Left ventricle myocardium inferior (tissue), 1 donor: ENCODE measurements around the gene GLT1D1. TPM values are rescaled to one million over a fixed set of nuclear protein-coding genes. Genes with fewer than 3 reads are reported as not detected.

Experiments used
- DNase-seq: peaks from one replicate; pipeline ENCODE4 v3.0.0-alpha.2; 2020
- H3K27ac ChIP-seq: fragments of 200-600 bp; replicated peaks from 2 replicates; pipeline ENCODE4 v1.8.0; 2021
- H3K27me3 ChIP-seq: fragments of 200-600 bp; 2 replicates; pipeline ENCODE4 v1.8.0; 2021; ENCODE audit warnings: low read depth
- H3K36me3 ChIP-seq: fragments of 200-600 bp; 2 replicates; pipeline ENCODE4 v1.8.0; 2021
- H3K4me1 ChIP-seq: fragments of 200-600 bp; 2 replicates; pipeline ENCODE4 v1.8.0; 2021
- H3K4me3 ChIP-seq: fragments of 200-600 bp; 2 replicates; pipeline ENCODE4 v1.8.0; 2021; ENCODE audit warnings: mild to moderate bottlenecking, moderate library complexity
- H3K9me3 ChIP-seq: fragments of 200-600 bp; replicated peaks from 2 replicates; pipeline ENCODE4 v1.8.0; 2021
- intact Hi-C: fragments of 100-400 bp; cut with micrococcal nuclease; formaldehyde crosslinking; loops from one replicate; pipeline ENCODE4 v1.11.0; 2022
- total RNA-seq: library from RNA; stranded (reverse); fragmentation: NEBNext Ultra II Directional; extraction: Animal tissue kit (Norgen Biotek cat#: 25700); gene quantifications from one replicate; pipeline ENCODE4 v1.2.1, GENCODE V29; 2021
- TF ChIP-seq, protein P1 (sequence below): fragments of 200-600 bp; IDR thresholded peaks from 2 replicates; pipeline ENCODE4 v1.8.0; 2021; ENCODE audit warnings: antibody characterized with exemption, mild to moderate bottlenecking, borderline replicate concordance
- donor health status: DM: no; HTN: yes; CAD: no; lungs with severe emphysema.

GLT1D1 gene
- total RNA-seq, 1 donor from 2014 or later: 11.8 TPM

DNA sequence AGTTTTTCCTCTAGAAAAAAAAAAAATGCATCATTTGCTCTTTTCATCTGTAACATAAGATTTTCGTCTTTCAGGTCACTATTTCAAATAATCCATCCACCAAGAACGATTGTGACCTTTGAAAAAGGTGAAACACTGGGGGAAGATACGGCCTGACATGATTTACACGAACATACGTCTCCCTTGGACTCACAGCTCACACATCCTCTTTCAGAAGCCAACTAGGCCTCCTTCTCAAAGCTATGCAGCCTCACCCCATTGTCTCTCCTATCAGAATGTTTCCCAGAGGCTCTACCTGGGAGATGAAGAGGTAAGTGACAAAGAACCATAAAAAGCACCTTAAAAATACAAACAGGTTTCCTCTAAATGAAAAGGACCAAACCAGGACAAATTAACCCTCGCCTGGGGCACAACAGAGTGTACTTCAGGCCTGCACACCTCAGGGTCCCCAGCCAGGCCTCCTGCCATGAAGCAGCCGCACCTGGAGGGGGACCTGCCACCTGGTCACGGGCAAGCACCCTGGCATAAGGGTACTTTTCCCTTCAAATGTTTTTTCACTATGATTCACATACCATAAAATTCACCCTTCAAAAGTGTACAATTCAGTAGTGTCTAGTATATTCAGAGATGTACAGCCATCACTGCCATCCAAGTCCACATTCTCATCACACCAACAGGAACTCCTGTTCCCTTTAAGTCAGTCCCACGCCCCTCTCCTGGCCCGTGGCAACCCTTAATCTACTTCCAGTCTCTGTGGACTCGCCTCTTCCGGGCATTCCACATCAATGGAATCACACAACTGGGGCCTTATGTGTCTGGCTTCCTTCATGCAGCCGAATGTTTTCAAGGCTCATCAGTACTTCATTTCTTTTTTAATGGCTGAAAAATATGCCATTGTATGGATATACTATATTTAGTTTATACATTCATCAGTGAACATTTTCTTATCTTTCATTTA, 34.9 kb upstream of the GLT1D1 start:
- TF ChIP-seq, protein P1, sequence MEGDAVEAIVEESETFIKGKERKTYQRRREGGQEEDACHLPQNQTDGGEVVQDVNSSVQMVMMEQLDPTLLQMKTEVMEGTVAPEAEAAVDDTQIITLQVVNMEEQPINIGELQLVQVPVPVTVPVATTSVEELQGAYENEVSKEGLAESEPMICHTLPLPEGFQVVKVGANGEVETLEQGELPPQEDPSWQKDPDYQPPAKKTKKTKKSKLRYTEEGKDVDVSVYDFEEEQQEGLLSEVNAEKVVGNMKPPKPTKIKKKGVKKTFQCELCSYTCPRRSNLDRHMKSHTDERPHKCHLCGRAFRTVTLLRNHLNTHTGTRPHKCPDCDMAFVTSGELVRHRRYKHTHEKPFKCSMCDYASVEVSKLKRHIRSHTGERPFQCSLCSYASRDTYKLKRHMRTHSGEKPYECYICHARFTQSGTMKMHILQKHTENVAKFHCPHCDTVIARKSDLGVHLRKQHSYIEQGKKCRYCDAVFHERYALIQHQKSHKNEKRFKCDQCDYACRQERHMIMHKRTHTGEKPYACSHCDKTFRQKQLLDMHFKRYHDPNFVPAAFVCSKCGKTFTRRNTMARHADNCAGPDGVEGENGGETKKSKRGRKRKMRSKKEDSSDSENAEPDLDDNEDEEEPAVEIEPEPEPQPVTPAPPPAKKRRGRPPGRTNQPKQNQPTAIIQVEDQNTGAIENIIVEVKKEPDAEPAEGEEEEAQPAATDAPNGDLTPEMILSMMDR: no peak
- no peaks in the 10 kb centered on the region for H3K9me3 ChIP-seq
- intact Hi-C loops: no loop called here
- H3K27ac ChIP-seq: peak overlapping the region; percentile 88
- DNase-seq: no peak
- peaks cover 10% of the 10 kb centered on the region for H3K36me3 ChIP-seq
- peak overlapping the region; percentile 1 for H3K4me3 ChIP-seq
- H3K4me1 ChIP-seq: peaks cover 95% of the 10 kb centered on the region
- H3K27me3 ChIP-seq: no peaks in the 10 kb centered on the region

GRCh38 chr12:128819293-128820144, 33.8 kb upstream of the GLT1D1 start:
- intact Hi-C loops: no loop called here
- Histone ChIP-seq H3K9me3 (no peaks in the 10 kb centered on the region), H3K4me3 (no peak overlapping the region), H3K27ac (peak overlapping the region; percentile 88), H3K4me1 (peaks cover 92% of the 10 kb centered on the region), H3K27me3 (no peaks in the 10 kb centered on the region), H3K36me3 (peaks cover 3% of the 10 kb centered on the region)
- no peak for DNase-seq
- TF ChIP-seq, protein P1: no peak

DNA sequence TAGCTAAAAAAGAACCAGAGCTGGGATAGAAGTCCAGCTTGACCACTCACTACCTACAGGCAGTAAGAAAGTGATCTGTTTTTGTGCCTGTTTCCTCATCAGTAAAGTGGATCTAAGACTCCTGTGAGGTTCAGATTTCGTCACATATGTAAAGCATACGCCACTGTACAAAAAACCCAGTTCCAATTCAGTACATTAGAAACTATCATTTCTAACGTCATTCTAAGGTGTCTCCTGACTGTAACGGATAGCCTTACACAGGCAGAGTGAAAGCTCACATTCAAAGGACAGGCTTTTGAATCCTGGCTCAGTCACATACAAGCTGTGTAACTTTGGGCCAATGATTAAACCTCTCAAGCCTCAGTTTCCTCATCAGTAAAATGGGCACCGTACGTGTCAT, 33.0 kb upstream of the GLT1D1 start:
- Histone ChIP-seq H3K27ac (peak overlapping the region; percentile 88), H3K4me1 (peaks cover 93% of the 10 kb centered on the region), H3K27me3 (no peaks in the 10 kb centered on the region), H3K9me3 (no peaks in the 10 kb centered on the region), H3K4me3 (peak overlapping the region; percentile 7), H3K36me3 (no peaks in the 10 kb centered on the region)
- intact Hi-C loops: no loop called here
- DNase-seq: no peak
- TF ChIP-seq, protein P1: no peak

DNA sequence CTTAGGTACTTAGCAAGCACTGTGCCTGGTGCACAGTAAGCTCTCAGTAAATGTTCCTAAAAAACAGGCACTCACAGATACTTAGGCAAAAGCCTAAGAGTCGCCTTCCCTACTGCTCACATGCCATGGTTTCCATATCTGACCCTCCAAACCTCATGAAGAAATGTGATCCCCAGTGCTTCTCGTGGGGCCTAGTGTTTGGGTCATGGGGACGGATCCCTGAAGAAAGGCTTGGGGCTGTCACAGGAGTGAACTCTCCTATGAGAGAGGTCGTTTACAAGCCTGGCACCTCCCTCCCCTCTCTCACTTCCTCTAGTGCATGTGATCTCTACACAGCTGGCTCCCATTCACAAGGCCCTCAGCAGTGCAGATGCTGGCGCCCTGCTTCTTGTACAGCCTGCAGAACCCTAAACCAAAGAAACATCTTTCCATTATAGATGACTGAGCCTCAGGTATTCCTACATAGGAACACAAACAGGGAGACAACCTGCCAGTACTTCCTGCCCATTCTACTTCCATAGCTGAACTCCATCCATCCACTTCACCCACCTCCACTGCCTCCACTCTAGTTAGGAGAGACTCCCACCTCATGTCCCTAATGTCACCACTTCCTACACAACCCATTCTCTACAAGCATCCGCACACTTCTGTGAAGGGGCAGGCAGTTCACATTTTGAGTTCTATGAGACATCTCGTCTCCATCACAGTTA, 32.4 kb upstream of the GLT1D1 start:
- peak overlapping the region; percentile 7 for H3K4me3 ChIP-seq
- DNase-seq: peak; percentile 53
- H3K27ac ChIP-seq: peak overlapping the region; percentile 88
- TF ChIP-seq, protein P1: no peak
- peaks cover 87% of the 10 kb centered on the region for H3K4me1 ChIP-seq
- no peaks in the 10 kb centered on the region for H3K27me3 ChIP-seq
- no peaks in the 10 kb centered on the region for H3K9me3 ChIP-seq
- intact Hi-C loops: no loop called here
- no peaks in the 10 kb centered on the region for H3K36me3 ChIP-seq

- Histone ChIP-seq H3K9me3 (peaks cover 5% of the 10 kb centered on the region), H3K36me3 (no peaks in the 10 kb centered on the region), H3K27ac (peak overlapping the region; percentile 88), H3K27me3 (no peaks in the 10 kb centered on the region), H3K4me1 (peaks cover 62% of the 10 kb centered on the region), H3K4me3 (peak overlapping the region; percentile 95)
- intact Hi-C loops: no loop called here
- peak; percentile 37 for DNase-seq
- TF ChIP-seq, protein P1: no peak
Measured at GRCh38 chr12:128823216-128823915, 29.9 kb upstream of the GLT1D1 start.
